ENCODE measurements around the gene MYO1E. TPM values are rescaled to one million over a fixed set of nuclear protein-coding genes. Genes with fewer than 3 reads are reported as not detected.
"Not testable (repeated sequence)": the region's sequence is repeated elsewhere in the genome, so short reads cannot be mapped to it uniquely, and the experiment has no call there.

Gene MYO1E
- total RNA-seq, 1 donor from 2014 or later = 45.1 TPM

GRCh38 chr15:59352189-59352588 is 20.5 kb downstream of the MYO1E start:
- intact Hi-C loops (cut with micrococcal nuclease) = no loop called here
- Mint-ChIP-seq H3K27ac (no peak overlapping the region), H3K9me3 (peaks cover 3% of the 10 kb centered on the region), H3K27me3 (no peaks in the 10 kb centered on the region), H3K36me3 (ENCODE audit: low read depth) (peaks cover 4% of the 10 kb centered on the region), H3K4me1 (peaks cover 54% of the 10 kb centered on the region), H3K4me3 (no peak overlapping the region)
- DNase-seq = no peak

DNA sequence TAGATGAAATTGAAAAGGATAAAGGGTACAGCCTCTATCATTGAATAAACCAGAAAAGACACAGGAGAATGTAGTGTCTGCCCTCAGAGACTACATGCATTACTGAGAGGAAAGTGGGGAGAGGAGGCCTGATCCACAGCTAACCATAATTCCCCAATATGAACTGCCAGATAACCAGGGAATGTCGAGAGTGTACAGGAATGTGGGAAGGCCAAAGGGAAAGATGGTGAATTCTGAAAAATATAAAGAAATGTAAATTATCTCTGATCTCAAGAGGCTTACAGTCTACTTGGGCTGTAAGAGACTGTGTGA is 22.3 kb downstream of the MYO1E start:
- Mint-ChIP-seq H3K27me3 (no peaks in the 10 kb centered on the region), H3K36me3 (ENCODE audit: low read depth) (peaks cover 3% of the 10 kb centered on the region), H3K4me1 (peaks cover 53% of the 10 kb centered on the region), H3K27ac (peak overlapping the region; percentile 75), H3K4me3 (peak overlapping the region; percentile 57), H3K9me3 (peaks cover 3% of the 10 kb centered on the region)
- DNase-seq = no peak
- intact Hi-C loops (cut with micrococcal nuclease) = loop anchor here (2.0 kb wide), 1 partner anchor 52 kb away; no protein-coding TSS in a partner anchor

GRCh38 chr15:59349680-59350420 is 22.8 kb downstream of the MYO1E start:
- intact Hi-C loops (cut with micrococcal nuclease) = loop anchor here (2.0 kb wide), 1 partner anchor 51 kb away; no protein-coding TSS in a partner anchor
- Mint-ChIP-seq H3K9me3 (peaks cover 3% of the 10 kb centered on the region), H3K4me1 (peaks cover 51% of the 10 kb centered on the region), H3K4me3 (peak overlapping the region; percentile 57), H3K36me3 (ENCODE audit: low read depth) (peaks cover 3% of the 10 kb centered on the region), H3K27ac (peak overlapping the region; percentile 75), H3K27me3 (no peaks in the 10 kb centered on the region)
- peak; percentile 66 for DNase-seq

- Mint-ChIP-seq H3K36me3 (ENCODE audit: low read depth) (peaks cover 8% of the 10 kb centered on the region), H3K27ac (no peak overlapping the region), H3K27me3 (peaks cover under 1% of the 10 kb centered on the region), H3K9me3 (peaks cover 4% of the 10 kb centered on the region), H3K4me3 (no peak overlapping the region), H3K4me1 (peaks cover 41% of the 10 kb centered on the region)
- no peak for DNase-seq
- intact Hi-C loops (cut with micrococcal nuclease) = no loop called here
Observed at GRCh38 chr15:59347915-59348314, 24.8 kb downstream of the MYO1E start.

DNA sequence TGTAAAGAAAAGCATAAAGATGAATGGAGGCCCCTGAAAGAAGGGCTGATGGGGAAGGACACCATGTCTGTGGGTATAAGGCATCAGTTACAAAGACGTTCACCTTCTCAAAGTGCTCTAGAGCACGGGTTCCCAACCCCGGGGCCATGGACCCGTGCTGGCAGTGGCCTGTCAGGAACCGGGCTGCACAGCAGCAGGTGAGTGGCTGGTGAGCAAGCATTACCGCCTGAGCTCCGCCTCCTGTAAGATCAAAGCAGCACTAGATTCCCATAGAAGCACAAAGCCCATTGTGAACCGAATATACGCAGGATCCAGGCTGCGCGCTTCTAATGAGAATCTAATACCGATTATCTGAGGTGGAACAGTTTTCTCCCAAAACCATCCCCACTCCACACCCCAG is 25.7 kb downstream of the MYO1E start:
- peaks cover 16% of the 10 kb centered on the region for H3K36me3 Mint-ChIP-seq (ENCODE audit: low read depth)
- H3K4me3 Mint-ChIP-seq = no peak overlapping the region
- peaks cover 10% of the 10 kb centered on the region for H3K27me3 Mint-ChIP-seq
- intact Hi-C loops (cut with micrococcal nuclease) = no loop called here
- H3K9me3 Mint-ChIP-seq = peaks cover 14% of the 10 kb centered on the region
- peaks cover 42% of the 10 kb centered on the region for H3K4me1 Mint-ChIP-seq
- DNase-seq = no peak
- H3K27ac Mint-ChIP-seq = no peak overlapping the region

- peaks cover 20% of the 10 kb centered on the region for H3K36me3 Mint-ChIP-seq (ENCODE audit: low read depth)
- H3K4me3 Mint-ChIP-seq = no peak overlapping the region
- peaks cover 30% of the 10 kb centered on the region for H3K4me1 Mint-ChIP-seq
- H3K9me3 Mint-ChIP-seq = peaks cover 18% of the 10 kb centered on the region
- intact Hi-C loops (cut with micrococcal nuclease) = no loop called here
- no peak overlapping the region for H3K27ac Mint-ChIP-seq
- DNase-seq = no peak
- peaks cover 15% of the 10 kb centered on the region for H3K27me3 Mint-ChIP-seq
Observed at GRCh38 chr15:59345326-59345725, 27.3 kb downstream of the MYO1E start.

DNA sequence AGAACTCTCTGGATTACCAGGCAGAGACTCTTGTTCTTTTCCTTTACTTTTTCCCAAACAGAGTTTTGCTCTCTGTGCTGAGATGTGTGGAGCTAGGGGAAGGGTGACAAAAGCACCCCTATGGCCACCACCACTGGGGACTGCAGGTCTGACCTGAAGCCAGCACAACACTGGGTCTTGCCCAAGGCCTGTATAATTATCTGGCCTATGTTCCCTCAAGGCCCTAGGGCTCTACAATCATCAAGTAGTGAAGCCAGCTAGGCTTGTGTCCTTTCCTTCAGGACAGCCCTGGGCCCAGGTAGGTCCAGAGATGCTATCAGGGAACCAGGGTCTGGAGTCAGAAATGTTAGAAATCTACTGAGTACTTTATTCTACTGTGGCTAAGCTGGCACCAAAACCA is 28.4 kb downstream of the MYO1E start:
- Mint-ChIP-seq H3K27ac (no peak overlapping the region), H3K27me3 (peaks cover 18% of the 10 kb centered on the region), H3K4me3 (no peak overlapping the region), H3K36me3 (ENCODE audit: low read depth) (peaks cover 19% of the 10 kb centered on the region), H3K9me3 (peaks cover 17% of the 10 kb centered on the region), H3K4me1 (peaks cover 21% of the 10 kb centered on the region)
- intact Hi-C loops (cut with micrococcal nuclease) = no loop called here
- no peak for DNase-seq

DNA sequence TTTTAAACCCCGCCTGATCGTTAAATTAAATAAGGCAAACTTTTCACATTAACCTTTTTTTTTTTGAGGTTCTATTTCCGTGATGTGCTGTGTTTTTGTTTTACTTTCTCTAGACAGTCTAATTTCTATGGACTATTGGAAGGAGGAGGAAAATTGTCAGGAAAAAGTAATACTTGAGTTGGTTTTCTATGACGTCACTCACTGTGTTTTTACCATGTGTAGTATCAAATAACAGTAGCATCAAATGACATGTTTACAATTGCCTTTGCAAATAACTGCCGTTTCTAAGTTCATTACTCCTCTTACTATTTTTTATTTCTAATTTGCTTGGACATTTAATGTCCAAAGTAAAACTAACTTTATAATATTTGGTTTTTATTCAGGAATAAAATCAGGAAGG is 32.3 kb downstream of the MYO1E start:
- H3K27me3 Mint-ChIP-seq = peaks cover 22% of the 10 kb centered on the region
- no peak overlapping the region for H3K4me3 Mint-ChIP-seq
- intact Hi-C loops (cut with micrococcal nuclease) = no loop called here
- DNase-seq = no peak
- H3K9me3 Mint-ChIP-seq = peaks cover 20% of the 10 kb centered on the region
- H3K36me3 Mint-ChIP-seq (ENCODE audit: low read depth) = peaks cover 20% of the 10 kb centered on the region
- H3K4me1 Mint-ChIP-seq = peaks cover 9% of the 10 kb centered on the region
- H3K27ac Mint-ChIP-seq = no peak overlapping the region

- Mint-ChIP-seq H3K9me3 (peaks cover 20% of the 10 kb centered on the region), H3K27ac (no peak overlapping the region), H3K36me3 (ENCODE audit: low read depth) (peaks cover 20% of the 10 kb centered on the region), H3K27me3 (peaks cover 22% of the 10 kb centered on the region), H3K4me3 (no peak overlapping the region), H3K4me1 (peaks cover 8% of the 10 kb centered on the region)
- DNase-seq = no peak
- intact Hi-C loops (cut with micrococcal nuclease) = no loop called here
Observed at GRCh38 chr15:59339252-59339672, 33.4 kb downstream of the MYO1E start.

DNA sequence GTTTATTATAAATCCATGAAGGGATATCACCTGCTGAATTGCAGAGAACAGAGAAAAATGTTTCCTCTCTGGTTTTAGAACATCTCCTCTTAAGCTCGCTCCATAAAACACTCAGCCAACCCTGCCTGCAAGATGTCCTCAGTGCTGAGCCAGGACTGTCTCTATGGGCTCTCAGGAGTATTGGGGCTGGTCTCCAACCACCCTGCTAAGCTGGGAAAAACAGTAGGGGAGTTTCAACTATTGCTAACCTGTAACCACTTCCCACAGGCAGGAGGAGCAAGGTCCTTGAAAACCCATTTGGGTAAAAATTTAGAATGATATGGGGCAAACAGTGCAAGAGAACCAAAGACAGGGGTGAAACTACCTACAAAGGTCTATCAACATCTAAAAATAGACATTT is 34.3 kb downstream of the MYO1E start:
- no peak overlapping the region for H3K4me3 Mint-ChIP-seq
- H3K9me3 Mint-ChIP-seq = peaks cover 20% of the 10 kb centered on the region
- H3K27ac Mint-ChIP-seq = no peak overlapping the region
- peaks cover 22% of the 10 kb centered on the region for H3K27me3 Mint-ChIP-seq
- peaks cover 8% of the 10 kb centered on the region for H3K4me1 Mint-ChIP-seq
- intact Hi-C loops (cut with micrococcal nuclease) = no loop called here
- peaks cover 16% of the 10 kb centered on the region for H3K36me3 Mint-ChIP-seq (ENCODE audit: low read depth)
- DNase-seq = no peak

DNA sequence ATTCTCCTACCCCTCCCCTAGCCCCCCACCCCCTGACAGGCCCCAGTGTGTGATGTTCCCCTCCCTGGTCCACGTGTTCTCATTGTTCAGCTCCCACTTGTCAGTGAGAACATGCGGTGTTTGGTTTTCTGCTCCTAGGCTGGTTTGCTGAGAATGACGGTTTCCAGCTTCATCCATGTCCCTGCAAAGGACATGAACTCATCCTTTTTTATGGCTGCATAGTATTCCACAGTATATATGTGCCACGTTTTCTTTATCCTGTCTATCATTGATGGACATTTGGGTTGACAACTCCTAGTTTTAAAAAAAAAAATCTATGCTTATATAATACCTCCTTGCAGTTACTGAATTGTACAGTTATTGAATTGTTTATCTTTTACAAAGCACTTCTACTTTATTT is 35.9 kb downstream of the MYO1E start:
- DNase-seq; H3K4me3 Mint-ChIP-seq; H3K27ac Mint-ChIP-seq; H3K4me1 Mint-ChIP-seq; H3K9me3 Mint-ChIP-seq; intact Hi-C loops (cut with micrococcal nuclease); H3K36me3 Mint-ChIP-seq (ENCODE audit: low read depth): not testable (repeated sequence)
- H3K27me3 Mint-ChIP-seq = peaks cover 13% of the 10 kb centered on the region

- Mint-ChIP-seq H3K4me3 (no peak overlapping the region), H3K9me3 (peaks cover 4% of the 10 kb centered on the region), H3K4me1 (peaks cover 4% of the 10 kb centered on the region), H3K36me3 (ENCODE audit: low read depth) (peaks cover 3% of the 10 kb centered on the region), H3K27me3 (peaks cover 18% of the 10 kb centered on the region), H3K27ac (no peak overlapping the region)
- no peak for DNase-seq
- intact Hi-C loops (cut with micrococcal nuclease) = no loop called here
Observed at GRCh38 chr15:59335207-59335786, 37.4 kb downstream of the MYO1E start.

GRCh38 chr15:59334076-59334415 is 38.6 kb downstream of the MYO1E start:
- H3K9me3 Mint-ChIP-seq = no peaks in the 10 kb centered on the region
- H3K4me1 Mint-ChIP-seq = peaks cover 4% of the 10 kb centered on the region
- DNase-seq = no peak
- no peak overlapping the region for H3K4me3 Mint-ChIP-seq
- intact Hi-C loops (cut with micrococcal nuclease) = no loop called here
- H3K36me3 Mint-ChIP-seq (ENCODE audit: low read depth) = no peaks in the 10 kb centered on the region
- H3K27ac Mint-ChIP-seq = no peak overlapping the region
- peaks cover 16% of the 10 kb centered on the region for H3K27me3 Mint-ChIP-seq

DNA sequence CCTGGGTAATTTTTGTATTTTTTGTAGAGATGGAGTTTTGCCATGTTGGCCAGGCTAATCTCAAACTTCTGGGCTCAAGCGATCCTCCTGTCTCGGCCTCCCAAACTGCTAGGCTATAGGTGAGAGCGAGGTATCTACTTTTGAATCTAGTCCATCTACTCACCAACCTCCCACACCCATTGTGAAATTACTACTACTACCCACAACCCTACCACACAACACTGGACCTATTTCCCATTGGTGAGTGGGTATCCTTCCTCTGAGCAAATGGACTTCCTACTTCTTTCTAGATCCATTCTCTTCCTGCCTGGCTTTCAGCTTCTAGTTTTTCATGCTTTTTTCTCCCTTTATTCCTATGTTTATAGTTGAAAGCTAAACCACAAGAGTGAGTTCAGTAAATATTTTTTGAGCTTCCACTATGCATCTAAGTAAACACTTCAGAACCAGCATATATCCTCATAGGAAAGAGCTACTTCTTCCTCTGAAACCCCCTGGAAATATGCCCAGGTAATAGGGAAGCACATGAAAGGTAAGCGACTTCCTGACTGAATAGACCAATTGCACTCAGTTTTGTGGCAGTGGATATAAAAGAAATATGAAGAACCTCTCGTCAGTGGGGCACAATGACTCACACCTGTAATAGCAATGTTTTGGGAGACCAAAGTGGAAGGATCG is 39.1 kb downstream of the MYO1E start:
- Mint-ChIP-seq H3K9me3 (no peaks in the 10 kb centered on the region), H3K27me3 (peaks cover 19% of the 10 kb centered on the region), H3K4me1 (peaks cover 4% of the 10 kb centered on the region), H3K36me3 (ENCODE audit: low read depth) (no peaks in the 10 kb centered on the region), H3K4me3 (no peak overlapping the region), H3K27ac (no peak overlapping the region)
- intact Hi-C loops (cut with micrococcal nuclease) = no loop called here
- DNase-seq = no peak
